ENCODE data around the gene ZNF205.

Gene ZNF205

GRCh38 chr16:3141781-3142311, 29.5 kb downstream of the ZNF205 start:
- no peak overlapping the region for H3K9ac ChIP-seq (ENCODE audit: low read depth, low read length)

GRCh38 chr16:3142327-3142726, 29.9 kb downstream of the ZNF205 start:
- Histone ChIP-seq H3K9me3 (ENCODE audit: control insufficient read depth, insufficient read depth, low read length) (no peaks in the 10 kb centered on the region), H3K4me1 (ENCODE audit: insufficient read depth, low read length) (no peaks in the 10 kb centered on the region), H3K9ac (ENCODE audit: low read depth, low read length) (no peak overlapping the region), H3K36me3 (ENCODE audit: insufficient read depth, low read length) (no peaks in the 10 kb centered on the region)

More at GRCh38 chr16:3141781-3142311, 29.5 kb downstream of the ZNF205 start:
- Histone ChIP-seq H3K9me3 (ENCODE audit: control insufficient read depth, insufficient read depth, low read length) (no peaks in the 10 kb centered on the region), H3K36me3 (ENCODE audit: insufficient read depth, low read length) (no peaks in the 10 kb centered on the region), H3K4me1 (ENCODE audit: insufficient read depth, low read length) (no peaks in the 10 kb centered on the region)

DNA sequence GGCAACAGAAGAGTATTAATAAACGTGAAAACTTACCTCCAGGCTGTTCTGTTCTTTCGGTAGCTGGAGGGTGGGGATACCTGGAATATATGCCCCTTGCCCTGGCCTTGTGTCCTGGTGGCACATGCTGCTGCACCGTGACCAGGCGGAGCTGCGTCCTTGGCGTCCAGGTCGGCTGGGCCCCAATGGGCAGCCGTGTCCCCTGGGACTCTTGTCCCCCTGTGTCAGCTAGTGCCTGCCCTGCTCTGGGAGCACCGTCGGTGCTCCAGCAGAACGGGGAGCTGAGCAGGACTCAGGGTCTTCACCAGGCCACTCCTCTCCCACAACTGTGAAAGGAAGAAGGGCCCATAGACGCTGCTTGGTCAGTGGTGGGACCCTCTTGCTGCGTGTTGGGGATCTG, 30.4 kb downstream of the ZNF205 start:
- no peak overlapping the region for H3K9ac ChIP-seq (ENCODE audit: low read depth, low read length)
- no peaks in the 10 kb centered on the region for H3K4me1 ChIP-seq (ENCODE audit: insufficient read depth, low read length)
- H3K9me3 ChIP-seq (ENCODE audit: control insufficient read depth, insufficient read depth, low read length): no peaks in the 10 kb centered on the region
- H3K36me3 ChIP-seq (ENCODE audit: insufficient read depth, low read length): no peaks in the 10 kb centered on the region

DNA sequence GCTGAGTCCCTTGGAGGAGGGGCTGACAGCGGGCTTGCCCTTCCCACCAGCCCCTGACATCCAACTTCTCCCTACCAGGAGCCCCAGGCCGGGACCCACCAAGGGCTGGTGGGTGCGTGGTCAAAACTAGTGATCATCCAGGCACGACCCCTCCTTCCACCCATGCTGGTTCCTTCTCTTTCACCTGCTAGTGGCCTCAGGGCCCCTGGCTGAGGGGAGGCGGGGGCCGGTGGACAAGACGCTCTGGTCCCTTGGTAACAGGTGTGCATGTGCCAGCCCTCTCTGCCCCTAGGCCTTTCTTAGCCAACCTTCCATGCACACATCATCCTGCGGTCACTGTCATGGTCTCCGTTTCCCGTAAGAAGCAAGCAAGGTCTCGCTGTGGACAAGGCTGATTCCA, 30.8 kb downstream of the ZNF205 start:
- H3K9ac ChIP-seq (ENCODE audit: low read depth, low read length): no peak overlapping the region
- no peaks in the 10 kb centered on the region for H3K4me1 ChIP-seq (ENCODE audit: insufficient read depth, low read length)
- H3K9me3 ChIP-seq (ENCODE audit: control insufficient read depth, insufficient read depth, low read length): no peaks in the 10 kb centered on the region
- H3K36me3 ChIP-seq (ENCODE audit: insufficient read depth, low read length): no peaks in the 10 kb centered on the region

GRCh38 chr16:3143598-3144320, 31.4 kb downstream of the ZNF205 start:
- Histone ChIP-seq H3K4me1 (ENCODE audit: insufficient read depth, low read length) (no peaks in the 10 kb centered on the region), H3K36me3 (ENCODE audit: insufficient read depth, low read length) (no peaks in the 10 kb centered on the region), H3K9me3 (ENCODE audit: control insufficient read depth, insufficient read depth, low read length) (no peaks in the 10 kb centered on the region), H3K9ac (ENCODE audit: low read depth, low read length) (no peak overlapping the region)

- H3K9me3 ChIP-seq (ENCODE audit: control insufficient read depth, insufficient read depth, low read length): no peaks in the 10 kb centered on the region
- H3K9ac ChIP-seq (ENCODE audit: low read depth, low read length): no peak overlapping the region
- 0 out of 2 replicates have a peak, but pooled peaks cover 6% of the 10 kb centered on the region for H3K4me1 ChIP-seq (ENCODE audit: insufficient read depth, low read length)
- H3K36me3 ChIP-seq (ENCODE audit: insufficient read depth, low read length): no peaks in the 10 kb centered on the region
Measured at GRCh38 chr16:3144321-3144983, 32.1 kb downstream of the ZNF205 start.

DNA sequence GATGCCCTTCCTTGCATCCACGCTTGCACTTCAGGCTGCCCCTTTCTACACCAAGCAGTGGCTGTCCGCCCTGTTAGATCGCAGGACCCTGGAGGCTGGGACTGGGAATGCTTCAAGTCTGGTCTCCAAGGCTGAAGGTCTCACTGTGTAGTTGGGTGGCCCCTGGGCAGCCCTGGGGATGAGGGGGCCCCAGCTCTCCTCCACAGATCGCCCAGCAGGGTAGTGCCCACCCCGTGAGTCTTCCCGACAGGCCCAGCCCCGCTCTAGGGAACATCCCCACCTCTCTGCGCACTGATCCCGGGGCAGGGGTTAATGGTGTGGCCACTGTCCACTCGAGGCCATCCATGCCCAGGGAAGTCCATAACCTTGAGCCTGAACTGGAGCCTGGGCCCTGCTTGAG, 32.8 kb downstream of the ZNF205 start:
- no peaks in the 10 kb centered on the region for H3K9me3 ChIP-seq (ENCODE audit: control insufficient read depth, insufficient read depth, low read length)
- 0 out of 2 replicates have a peak, but pooled peaks cover 6% of the 10 kb centered on the region for H3K4me1 ChIP-seq (ENCODE audit: insufficient read depth, low read length)
- no peaks in the 10 kb centered on the region for H3K36me3 ChIP-seq (ENCODE audit: insufficient read depth, low read length)
- H3K9ac ChIP-seq (ENCODE audit: low read depth, low read length): no peak overlapping the region

DNA sequence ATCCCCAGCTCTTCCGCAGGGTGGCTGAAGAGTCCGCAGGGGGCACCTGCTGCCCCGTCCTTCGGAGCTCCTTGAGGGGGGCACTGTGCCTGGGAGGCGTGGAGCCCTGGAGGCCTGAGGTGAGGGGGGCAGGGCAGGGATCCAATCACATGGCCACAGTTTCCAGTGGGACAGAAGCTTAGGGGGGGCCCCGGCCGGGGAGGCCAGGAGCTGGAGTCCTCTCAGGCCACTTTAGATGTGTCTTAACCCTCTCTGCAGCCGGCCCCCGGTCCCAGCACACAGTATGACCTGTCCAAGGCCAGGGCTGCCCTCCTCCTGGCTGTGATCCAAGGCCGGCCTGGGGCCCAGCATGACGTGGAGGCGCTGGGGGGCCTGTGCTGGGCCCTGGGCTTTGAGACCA, 33.3 kb downstream of the ZNF205 start:
- Histone ChIP-seq H3K9me3 (ENCODE audit: control insufficient read depth, insufficient read depth, low read length) (no peaks in the 10 kb centered on the region), H3K9ac (ENCODE audit: low read depth, low read length) (no peak overlapping the region), H3K4me1 (ENCODE audit: insufficient read depth, low read length) (0 out of 2 replicates have a peak, but pooled peaks cover 6% of the 10 kb centered on the region), H3K36me3 (ENCODE audit: insufficient read depth, low read length) (no peaks in the 10 kb centered on the region)

DNA sequence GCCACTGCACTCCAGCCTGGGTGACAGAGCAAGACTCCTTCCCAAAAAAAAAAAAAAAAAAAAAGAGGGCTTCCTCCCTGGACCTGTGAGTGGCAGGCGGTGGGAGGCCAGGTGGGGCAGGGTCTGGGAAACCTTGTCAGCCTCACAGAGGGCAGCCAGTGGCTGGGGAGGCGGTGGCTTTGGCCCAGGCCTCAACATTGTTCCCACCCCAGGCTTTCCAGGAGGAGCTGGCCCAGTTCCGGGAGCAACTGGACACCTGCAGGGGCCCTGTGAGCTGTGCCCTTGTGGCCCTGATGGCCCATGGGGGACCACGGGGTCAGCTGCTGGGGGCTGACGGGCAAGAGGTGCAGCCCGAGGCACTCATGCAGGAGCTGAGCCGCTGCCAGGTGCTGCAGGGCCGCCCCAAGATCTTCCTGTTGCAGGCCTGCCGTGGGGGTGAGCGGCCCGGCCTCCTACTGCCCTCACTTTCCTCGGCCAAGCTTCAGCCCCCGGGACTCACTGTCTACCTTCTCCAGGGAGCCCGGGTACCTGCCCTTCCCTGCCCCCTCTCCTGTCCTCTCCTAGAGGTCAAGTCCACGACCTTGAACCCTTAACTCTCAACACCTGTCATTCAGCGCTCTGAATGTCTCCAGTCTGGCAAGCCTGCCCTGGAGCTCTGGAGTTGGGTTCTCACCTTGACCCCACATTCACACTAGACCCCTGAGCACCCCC, 34.8 kb downstream of the ZNF205 start:
- Histone ChIP-seq H3K36me3 (ENCODE audit: insufficient read depth, low read length) (no peaks in the 10 kb centered on the region), H3K9me3 (ENCODE audit: control insufficient read depth, insufficient read depth, low read length) (no peaks in the 10 kb centered on the region), H3K9ac (ENCODE audit: low read depth, low read length) (no peak overlapping the region), H3K4me1 (ENCODE audit: insufficient read depth, low read length) (0 out of 2 replicates have a peak, but pooled peaks cover 6% of the 10 kb centered on the region)

- H3K9ac ChIP-seq (ENCODE audit: low read depth, low read length): no peak overlapping the region
- H3K9me3 ChIP-seq (ENCODE audit: control insufficient read depth, insufficient read depth, low read length): no peaks in the 10 kb centered on the region
- H3K4me1 ChIP-seq (ENCODE audit: insufficient read depth, low read length): 0 out of 2 replicates have a peak, but pooled peaks cover 6% of the 10 kb centered on the region
- no peaks in the 10 kb centered on the region for H3K36me3 ChIP-seq (ENCODE audit: insufficient read depth, low read length)
Measured at GRCh38 chr16:3147757-3148104, 35.3 kb downstream of the ZNF205 start.

DNA sequence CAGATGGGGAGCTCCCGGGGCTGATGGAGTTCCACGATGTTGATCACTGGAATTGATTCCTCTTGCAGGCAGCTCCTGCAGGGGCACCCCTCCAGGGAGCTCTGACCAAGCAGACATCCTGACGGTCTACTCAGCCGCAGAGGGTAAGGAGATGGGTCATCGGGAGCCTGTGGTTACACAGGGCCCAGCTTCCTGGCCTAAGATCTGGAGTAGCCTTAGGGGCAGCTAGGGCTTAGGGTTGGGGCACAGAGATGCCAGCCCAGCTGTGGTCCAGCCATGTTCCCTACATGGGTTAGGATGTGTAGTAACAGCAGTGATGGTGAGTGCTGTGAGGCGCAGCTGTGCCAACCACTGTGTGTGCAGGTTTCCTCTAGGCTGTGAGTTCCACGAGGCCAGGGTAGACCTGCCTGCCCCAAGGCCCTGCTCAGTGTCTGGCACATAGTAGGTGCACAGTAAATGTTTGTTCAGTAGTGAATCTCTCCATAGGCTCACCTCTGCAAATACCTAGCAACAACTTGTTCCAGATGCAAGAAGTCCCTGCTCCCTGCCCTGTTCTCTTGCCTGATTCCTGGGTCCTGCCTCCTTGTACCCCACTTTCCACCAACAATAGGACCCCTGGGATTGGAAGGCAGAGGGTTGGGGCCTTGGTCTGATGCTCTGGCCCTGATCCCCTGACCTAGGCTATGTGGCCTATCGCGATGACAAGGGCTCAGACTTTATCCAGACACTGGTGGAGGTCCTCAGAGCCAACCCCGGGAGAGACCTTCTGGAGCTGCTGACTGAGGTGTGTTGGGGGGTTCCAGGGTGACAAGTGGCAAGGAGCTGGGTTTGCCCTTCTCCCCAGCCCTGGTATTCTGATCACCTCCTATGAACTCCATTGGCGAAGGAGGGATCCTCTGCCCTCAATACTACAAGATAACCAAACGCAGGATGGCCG, 36.1 kb downstream of the ZNF205 start:
- Histone ChIP-seq H3K9ac (ENCODE audit: low read depth, low read length) (no peak overlapping the region), H3K4me1 (ENCODE audit: insufficient read depth, low read length) (0 out of 2 replicates have a peak, but pooled peaks cover 6% of the 10 kb centered on the region), H3K36me3 (ENCODE audit: insufficient read depth, low read length) (no peaks in the 10 kb centered on the region), H3K9me3 (ENCODE audit: control insufficient read depth, insufficient read depth, low read length) (no peaks in the 10 kb centered on the region)

DNA sequence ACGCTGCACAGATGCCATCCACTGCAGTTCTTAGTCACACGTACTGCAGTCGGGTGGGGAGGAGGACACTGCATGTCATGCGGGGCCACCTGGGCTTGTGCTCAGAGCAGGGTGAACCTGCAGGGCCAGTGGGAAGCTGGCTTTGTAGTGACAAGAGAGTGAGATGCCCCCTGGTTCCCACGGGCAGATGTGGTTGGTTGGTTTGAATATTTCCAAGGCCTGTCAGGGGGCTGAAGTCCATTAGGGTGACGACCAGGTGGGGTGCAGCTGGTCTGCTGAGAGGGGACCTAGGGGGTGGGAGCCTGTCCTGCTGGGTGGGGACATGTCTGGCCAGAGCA, 36.8 kb downstream of the ZNF205 start:
- Histone ChIP-seq H3K4me1 (ENCODE audit: insufficient read depth, low read length) (0 out of 2 replicates have a peak, but pooled peaks cover 6% of the 10 kb centered on the region), H3K9me3 (ENCODE audit: control insufficient read depth, insufficient read depth, low read length) (no peaks in the 10 kb centered on the region), H3K9ac (ENCODE audit: low read depth, low read length) (peak overlapping the region; percentile 94; the same call in 1 of the 2 replicates), H3K36me3 (ENCODE audit: insufficient read depth, low read length) (no peaks in the 10 kb centered on the region)

GRCh38 chr16:3149630-3150345, 37.4 kb downstream of the ZNF205 start:
- peak overlapping the region; percentile 94 for H3K9ac ChIP-seq (ENCODE audit: low read depth, low read length)
- H3K9me3 ChIP-seq (ENCODE audit: control insufficient read depth, insufficient read depth, low read length): no peaks in the 10 kb centered on the region

More at GRCh38 chr16:3149630-3150345, 37.4 kb downstream of the ZNF205 start:
- Histone ChIP-seq H3K4me1 (ENCODE audit: insufficient read depth, low read length) (0 out of 2 replicates have a peak, but pooled peaks cover 6% of the 10 kb centered on the region), H3K36me3 (ENCODE audit: insufficient read depth, low read length) (no peaks in the 10 kb centered on the region)
